Measurements from ENCODE around the gene PCMTD2. TPM values are rescaled to one million over a fixed set of nuclear protein-coding genes. Genes with fewer than 3 reads are reported as not detected.

PCMTD2 gene
- total RNA-seq, 4 donors from 2014 or later = 34.5 to 90.8 (median 46.9) TPM

GRCh38 chr20:64220891-64221527, 34.5 kb upstream of the PCMTD2 start:
- Histone ChIP-seq H3K27me3 (no peaks in the 10 kb centered on the region), H3K4me1 (peaks cover 0 to 8% (median 0%) of the 10 kb centered on the region in 4 donors), H3K9me3 (no peaks in the 10 kb centered on the region), H3K36me3 (no peaks in the 10 kb centered on the region), H3K4me3 (no peak overlapping the region), H3K27ac (no peak overlapping the region)
- DNase-seq = no peak
- TF ChIP-seq, protein P1, sequence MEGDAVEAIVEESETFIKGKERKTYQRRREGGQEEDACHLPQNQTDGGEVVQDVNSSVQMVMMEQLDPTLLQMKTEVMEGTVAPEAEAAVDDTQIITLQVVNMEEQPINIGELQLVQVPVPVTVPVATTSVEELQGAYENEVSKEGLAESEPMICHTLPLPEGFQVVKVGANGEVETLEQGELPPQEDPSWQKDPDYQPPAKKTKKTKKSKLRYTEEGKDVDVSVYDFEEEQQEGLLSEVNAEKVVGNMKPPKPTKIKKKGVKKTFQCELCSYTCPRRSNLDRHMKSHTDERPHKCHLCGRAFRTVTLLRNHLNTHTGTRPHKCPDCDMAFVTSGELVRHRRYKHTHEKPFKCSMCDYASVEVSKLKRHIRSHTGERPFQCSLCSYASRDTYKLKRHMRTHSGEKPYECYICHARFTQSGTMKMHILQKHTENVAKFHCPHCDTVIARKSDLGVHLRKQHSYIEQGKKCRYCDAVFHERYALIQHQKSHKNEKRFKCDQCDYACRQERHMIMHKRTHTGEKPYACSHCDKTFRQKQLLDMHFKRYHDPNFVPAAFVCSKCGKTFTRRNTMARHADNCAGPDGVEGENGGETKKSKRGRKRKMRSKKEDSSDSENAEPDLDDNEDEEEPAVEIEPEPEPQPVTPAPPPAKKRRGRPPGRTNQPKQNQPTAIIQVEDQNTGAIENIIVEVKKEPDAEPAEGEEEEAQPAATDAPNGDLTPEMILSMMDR (IDR thresholded peaks at IDR 0.05) = no peak
- TF ChIP-seq POLR2A (IDR thresholded peaks at IDR 0.05) = no peak

GRCh38 chr20:64222291-64222735, 33.2 kb upstream of the PCMTD2 start:
- no peaks in the 10 kb centered on the region for H3K9me3 ChIP-seq
- no peaks in the 10 kb centered on the region for H3K27me3 ChIP-seq
- H3K4me1 ChIP-seq = peaks cover 0 to 8% (median 0%) of the 10 kb centered on the region in 4 donors
- DNase-seq = peak in 1 of 3 donors; percentile 54
- TF ChIP-seq, protein P1 (IDR thresholded peaks at IDR 0.05) = no peak
- TF ChIP-seq POLR2A (IDR thresholded peaks at IDR 0.05) = no peak
- no peaks in the 10 kb centered on the region for H3K36me3 ChIP-seq
- H3K4me3 ChIP-seq = no peak overlapping the region
- no peak overlapping the region for H3K27ac ChIP-seq

DNA sequence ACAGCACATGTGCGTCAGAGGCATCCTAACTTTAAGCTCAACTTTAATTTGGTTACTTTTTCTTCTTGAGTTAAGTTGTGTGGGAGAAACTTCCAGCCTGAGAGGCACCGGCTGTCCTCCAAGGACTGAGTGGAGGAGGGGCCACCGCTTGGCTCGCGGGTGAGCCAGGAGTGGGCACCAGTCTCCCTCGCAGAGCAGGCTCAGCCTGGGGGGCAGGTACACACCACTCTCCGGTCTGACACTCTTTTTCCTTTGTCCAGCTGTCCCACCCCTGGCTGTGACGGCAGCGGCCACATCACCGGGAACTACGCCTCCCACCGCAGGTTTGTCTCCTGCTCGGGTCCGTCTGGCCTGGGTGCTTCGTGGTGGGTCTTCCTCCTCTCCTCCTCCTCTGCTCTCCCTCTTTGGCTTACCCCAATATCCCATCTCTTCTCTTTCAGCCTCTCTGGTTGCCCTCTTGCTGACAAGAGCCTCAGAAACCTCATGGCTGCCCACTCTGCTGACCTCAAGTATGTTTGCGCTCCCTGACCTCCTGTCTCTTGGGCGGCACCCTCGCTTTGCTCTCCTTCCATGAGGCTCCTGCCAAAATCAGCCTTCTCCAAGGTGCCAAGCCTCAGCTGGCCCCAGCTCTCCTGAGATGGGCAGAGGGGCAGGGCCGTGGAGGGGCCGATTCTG, 32.6 kb upstream of the PCMTD2 start:
- H3K27me3 ChIP-seq = no peaks in the 10 kb centered on the region
- H3K36me3 ChIP-seq = no peaks in the 10 kb centered on the region
- no peak overlapping the region for H3K27ac ChIP-seq
- TF ChIP-seq, protein P1 (IDR thresholded peaks at IDR 0.05) = no peak
- TF ChIP-seq POLR2A (IDR thresholded peaks at IDR 0.05) = no peak
- H3K4me3 ChIP-seq = no peak overlapping the region
- no peaks in the 10 kb centered on the region for H3K9me3 ChIP-seq
- peaks cover 0 to 8% (median 0%) of the 10 kb centered on the region in 4 donors for H3K4me1 ChIP-seq
- DNase-seq = no peak

DNA sequence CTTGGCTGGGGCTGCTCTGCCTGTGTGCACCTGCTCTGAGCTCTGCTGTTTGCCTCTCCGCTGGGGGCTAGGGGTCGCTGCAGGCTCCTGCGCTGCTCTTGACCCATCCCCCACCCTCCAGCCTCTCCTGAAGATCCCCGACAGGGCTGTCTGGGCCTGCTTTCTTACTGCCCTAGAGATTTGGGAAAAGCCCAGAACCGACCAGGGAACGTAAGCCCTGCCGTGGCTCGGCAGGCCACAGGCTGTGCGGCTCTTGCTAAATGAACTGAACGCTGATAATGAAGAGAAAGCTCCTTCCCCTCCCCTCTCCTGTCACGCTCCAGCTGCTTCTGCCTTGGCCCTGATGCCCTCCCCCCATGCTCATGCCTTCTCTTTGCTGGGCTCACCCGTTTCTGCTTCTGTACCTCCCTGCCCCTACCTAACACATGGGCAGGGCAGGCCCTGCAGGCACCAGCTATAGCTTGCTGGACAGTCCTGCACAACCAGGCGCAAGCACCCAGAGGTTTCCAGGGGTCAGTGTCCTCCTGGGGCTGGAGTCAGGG, 32.0 kb upstream of the PCMTD2 start:
- DNase-seq = no peak
- Histone ChIP-seq H3K27ac (no peak overlapping the region), H3K36me3 (no peaks in the 10 kb centered on the region), H3K9me3 (no peaks in the 10 kb centered on the region), H3K4me3 (no peak overlapping the region), H3K27me3 (no peaks in the 10 kb centered on the region), H3K4me1 (peaks cover 0 to 8% (median 0%) of the 10 kb centered on the region in 4 donors)
- TF ChIP-seq POLR2A (IDR thresholded peaks at IDR 0.05) = no peak
- TF ChIP-seq, protein P1 (IDR thresholded peaks at IDR 0.05) = no peak

DNA sequence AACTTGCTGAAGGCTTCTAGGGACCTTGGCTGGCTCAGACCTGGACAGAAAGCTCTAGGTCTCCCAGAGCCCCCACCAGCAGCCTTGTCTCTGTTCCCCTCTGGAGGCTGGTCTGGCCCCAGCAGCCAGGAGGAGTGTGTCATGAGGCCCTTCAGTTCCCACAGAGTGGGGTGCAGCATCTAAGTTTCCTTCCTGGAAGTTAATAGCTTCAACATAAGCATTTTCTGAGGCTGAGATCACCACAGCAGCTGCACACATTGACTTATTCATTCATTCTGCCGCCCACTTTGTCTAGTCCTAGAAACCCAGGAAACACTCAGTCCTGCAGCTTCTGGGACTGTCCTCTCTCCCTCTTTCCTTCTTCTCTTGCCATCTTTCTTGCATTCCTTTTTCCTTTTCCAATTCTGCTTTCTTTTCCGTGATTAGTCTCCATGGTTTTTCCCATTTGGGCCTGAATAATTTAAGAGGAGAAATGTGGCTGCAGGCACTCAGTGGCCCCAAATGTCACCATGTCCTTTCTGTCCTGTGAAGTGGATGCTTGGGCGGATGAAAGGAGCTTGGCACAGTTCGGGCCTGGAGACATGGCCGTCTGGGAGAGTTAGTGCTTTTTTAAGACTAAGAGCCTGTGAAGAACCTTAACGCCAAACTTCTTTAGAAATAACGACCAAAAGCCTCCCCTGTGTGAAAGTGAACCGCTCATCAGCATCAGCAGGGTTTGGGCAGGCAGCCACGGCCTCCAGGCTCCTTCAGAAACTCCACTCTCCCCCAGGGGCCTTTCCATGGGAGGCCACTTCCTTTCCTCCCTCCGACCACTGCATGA, 31.0 kb upstream of the PCMTD2 start:
- Histone ChIP-seq H3K27me3 (no peaks in the 10 kb centered on the region), H3K4me1 (peaks cover 0 to 10% (median 0%) of the 10 kb centered on the region in 4 donors), H3K36me3 (no peaks in the 10 kb centered on the region), H3K9me3 (no peaks in the 10 kb centered on the region), H3K4me3 (no peak overlapping the region), H3K27ac (no peak overlapping the region)
- DNase-seq = no peak
- TF ChIP-seq, protein P1 (IDR thresholded peaks at IDR 0.05) = no peak
